GM12874 (cell line): Measurements from ENCODE around the gene CORO7.

Source experiments
- TF ChIP-seq, protein P1 (sequence below): IDR thresholded peaks from 2 replicates; pipeline ENCODE4 v1.5.1; 2011; ENCODE audit warnings: low read depth, mild to moderate bottlenecking, control low read depth, low read length, moderate library complexity; ENCODE audit not compliant: insufficient read depth

The CORO7 gene

DNA sequence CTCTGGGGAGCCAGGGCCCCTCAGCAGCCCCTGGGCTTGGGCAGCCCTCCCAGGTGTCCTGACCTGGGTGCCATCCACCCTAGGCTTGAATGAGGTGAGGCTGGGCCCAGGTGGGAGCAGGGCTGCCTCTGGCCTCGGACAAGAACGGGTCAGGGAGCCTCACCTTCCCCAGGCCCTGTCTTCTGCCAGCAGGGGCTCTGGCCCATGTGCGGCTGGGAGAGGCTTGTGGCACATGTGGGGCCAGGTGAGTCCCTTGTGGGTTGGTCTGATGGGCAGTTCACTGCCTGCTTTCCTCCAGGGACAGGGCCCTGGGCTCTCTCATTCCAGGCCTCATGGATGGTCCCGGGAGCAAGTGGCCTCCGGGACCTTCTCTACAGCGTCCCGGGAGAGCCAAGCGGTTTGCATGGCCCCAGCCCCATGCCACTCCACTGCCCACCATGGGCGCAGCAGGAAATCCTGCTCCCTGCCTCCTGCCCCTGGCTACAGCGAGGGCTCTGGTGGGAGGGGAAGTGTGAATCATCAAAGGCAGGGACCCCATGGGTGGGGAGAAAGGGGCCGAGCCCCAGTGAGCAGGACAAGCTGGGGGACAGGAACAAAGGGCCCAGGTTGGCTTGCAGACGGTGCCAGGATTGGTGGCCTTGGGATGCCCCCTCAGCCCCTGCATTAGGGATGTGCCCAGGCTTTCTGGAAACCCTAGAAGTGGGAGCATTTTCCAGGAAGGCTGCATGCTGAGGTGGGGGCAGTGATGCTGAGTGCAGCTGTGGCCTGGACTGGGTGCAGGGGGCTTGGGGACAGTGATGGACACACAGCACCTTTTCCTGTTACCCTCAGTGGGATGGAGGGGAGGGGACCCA, 32.6 kb downstream of the CORO7 start:
- TF ChIP-seq, protein P1, sequence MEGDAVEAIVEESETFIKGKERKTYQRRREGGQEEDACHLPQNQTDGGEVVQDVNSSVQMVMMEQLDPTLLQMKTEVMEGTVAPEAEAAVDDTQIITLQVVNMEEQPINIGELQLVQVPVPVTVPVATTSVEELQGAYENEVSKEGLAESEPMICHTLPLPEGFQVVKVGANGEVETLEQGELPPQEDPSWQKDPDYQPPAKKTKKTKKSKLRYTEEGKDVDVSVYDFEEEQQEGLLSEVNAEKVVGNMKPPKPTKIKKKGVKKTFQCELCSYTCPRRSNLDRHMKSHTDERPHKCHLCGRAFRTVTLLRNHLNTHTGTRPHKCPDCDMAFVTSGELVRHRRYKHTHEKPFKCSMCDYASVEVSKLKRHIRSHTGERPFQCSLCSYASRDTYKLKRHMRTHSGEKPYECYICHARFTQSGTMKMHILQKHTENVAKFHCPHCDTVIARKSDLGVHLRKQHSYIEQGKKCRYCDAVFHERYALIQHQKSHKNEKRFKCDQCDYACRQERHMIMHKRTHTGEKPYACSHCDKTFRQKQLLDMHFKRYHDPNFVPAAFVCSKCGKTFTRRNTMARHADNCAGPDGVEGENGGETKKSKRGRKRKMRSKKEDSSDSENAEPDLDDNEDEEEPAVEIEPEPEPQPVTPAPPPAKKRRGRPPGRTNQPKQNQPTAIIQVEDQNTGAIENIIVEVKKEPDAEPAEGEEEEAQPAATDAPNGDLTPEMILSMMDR: no peak

DNA sequence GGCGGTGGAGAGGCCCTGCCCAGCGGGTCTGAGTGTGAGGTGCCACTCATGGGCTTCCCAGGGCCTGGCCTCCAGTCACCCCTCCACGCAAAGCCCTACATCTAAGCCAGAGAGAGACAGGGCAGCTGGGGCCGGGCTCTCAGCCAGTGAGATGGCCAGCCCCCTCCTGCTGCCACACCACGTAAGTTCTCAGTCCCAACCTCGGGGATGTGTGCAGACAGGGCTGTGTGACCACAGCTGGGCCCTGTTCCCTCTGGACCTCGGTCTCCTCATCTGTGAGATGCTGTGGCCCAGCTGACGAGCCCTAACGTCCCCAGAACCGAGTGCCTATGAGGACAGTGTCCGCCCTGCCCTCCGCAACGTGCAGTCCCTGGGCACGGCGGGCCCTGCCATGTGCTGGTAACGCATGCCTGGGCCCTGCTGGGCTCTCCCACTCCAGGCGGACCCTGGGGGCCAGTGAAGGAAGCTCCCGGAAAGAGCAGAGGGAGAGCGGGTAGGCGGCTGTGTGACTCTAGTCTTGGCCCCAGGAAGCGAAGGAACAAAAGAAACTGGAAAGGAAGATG, 33.5 kb downstream of the CORO7 start:
- TF ChIP-seq, protein P1: no peak

DNA sequence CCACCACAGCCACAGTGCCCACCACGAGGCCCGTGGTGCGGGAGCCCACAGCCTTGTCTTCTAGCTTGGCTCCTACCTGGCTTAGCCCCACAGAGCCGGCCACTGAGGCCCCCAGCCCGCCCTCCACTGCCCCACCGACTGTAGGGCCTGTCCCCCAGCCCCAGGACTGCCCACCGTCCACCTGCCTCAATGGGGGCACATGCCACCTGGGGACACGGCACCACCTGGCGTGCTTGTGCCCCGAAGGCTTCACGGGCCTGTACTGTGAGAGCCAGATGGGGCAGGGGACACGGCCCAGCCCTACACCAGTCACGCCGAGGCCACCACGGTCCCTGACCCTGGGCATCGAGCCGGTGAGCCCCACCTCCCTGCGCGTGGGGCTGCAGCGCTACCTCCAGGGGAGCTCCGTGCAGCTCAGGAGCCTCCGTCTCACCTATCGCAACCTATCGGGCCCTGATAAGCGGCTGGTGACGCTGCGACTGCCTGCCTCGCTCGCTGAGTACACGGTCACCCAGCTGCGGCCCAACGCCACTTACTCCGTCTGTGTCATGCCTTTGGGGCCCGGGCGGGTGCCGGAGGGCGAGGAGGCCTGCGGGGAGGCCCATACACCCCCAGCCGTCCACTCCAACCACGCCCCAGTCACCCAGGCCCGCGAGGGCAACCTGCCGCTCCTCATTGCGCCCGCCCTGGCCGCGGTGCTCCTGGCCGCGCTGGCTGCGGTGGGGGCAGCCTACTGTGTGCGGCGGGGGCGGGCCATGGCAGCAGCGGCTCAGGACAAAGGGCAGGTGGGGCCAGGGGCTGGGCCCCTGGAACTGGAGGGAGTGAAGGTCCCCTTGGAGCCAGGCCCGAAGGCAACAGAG, 34.2 kb downstream of the CORO7 start:
- TF ChIP-seq, protein P1: no peak

DNA sequence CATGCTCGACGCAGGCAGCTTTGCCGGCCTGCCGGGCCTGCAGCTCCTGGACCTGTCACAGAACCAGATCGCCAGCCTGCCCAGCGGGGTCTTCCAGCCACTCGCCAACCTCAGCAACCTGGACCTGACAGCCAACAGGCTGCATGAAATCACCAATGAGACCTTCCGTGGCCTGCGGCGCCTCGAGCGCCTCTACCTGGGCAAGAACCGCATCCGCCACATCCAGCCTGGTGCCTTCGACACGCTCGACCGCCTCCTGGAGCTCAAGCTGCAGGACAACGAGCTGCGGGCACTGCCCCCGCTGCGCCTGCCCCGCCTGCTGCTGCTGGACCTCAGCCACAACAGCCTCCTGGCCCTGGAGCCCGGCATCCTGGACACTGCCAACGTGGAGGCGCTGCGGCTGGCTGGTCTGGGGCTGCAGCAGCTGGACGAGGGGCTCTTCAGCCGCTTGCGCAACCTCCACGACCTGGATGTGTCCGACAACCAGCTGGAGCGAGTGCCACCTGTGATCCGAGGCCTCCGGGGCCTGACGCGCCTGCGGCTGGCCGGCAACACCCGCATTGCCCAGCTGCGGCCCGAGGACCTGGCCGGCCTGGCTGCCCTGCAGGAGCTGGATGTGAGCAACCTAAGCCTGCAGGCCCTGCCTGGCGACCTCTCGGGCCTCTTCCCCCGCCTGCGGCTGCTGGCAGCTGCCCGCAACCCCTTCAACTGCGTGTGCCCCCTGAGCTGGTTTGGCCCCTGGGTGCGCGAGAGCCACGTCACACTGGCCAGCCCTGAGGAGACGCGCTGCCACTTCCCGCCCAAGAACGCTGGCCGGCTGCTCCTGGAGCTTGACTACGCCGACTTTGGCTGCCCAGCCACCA, 35.1 kb downstream of the CORO7 start:
- TF ChIP-seq, protein P1: no peak

DNA sequence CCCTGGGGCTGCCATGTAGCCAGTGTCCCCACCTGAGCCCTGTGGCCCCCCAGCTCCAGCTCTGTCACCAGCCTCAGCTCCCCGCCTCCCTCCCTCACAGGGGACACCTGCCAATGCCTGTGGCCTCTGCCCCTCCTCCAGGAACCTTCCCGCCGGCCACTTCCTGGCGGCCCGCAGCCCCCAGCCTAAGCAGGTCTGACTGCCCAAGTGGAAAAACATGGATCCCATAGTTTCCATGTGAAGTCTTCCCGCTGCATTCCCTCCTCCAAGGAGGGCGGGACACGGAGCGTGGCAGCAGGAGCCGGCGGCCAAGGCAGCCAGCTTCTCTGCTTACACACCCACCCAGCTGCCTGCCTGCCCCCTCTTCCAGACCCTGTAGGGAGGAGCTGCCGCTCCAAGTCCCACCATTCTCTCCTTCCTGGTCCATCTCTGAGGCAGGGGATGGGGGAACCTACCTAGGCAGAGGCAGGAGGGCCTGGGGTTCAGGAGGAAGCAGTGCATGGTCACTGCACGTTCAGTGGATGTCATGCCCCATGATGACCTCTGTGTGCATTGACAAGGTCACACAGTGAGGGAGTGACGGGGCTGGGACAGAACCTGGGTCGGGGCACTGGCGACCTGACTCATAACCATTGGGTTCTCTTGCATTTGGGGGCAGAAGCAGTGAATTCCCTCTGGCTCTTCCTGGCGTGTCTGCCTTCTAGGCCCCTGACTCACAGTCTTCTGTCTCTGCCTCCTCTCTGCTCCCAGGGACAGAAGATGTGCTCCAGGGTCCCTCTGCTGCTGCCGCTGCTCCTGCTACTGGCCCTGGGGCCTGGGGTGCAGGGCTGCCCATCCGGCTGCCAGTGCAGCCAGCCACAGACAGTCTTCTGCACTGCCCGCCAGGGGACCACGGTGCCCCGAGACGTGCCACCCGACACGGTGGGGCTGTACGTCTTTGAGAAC, 36.0 kb downstream of the CORO7 start:
- TF ChIP-seq, protein P1: no peak

DNA sequence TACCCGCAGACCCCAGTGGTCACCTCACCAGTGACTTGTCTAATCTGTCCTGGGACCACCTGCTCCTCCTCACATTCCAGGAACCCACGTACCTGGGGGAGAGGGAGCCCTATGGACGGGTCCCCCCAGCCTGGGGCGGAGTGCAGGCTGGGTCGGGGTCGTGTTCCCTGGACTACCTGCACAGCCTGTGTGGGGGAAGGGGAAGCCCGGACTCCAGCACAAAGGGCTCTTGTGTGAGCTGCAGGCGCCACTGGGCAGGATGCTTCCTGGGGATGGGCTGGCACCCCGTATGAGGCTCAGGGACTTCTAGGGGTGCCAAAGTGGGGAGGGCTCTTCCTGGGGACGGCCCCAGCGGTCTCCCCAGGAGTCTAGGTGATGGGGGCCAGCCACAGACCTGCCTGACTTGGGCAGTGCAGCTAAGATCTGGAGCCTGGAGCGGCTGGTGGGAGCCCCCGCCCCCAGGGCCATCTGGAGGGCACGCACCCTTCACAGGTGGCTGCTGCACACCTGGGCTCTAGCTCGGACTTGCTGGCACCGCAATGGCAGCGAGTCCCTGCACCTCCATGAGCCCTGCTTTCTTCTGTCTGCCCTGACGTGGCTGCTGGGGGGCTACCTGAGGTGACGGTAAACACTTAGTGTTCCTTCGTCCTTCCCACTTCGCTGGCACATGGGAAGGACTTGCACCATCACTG, 37.3 kb downstream of the CORO7 start:
- TF ChIP-seq, protein P1: no peak
